Measurements from ENCODE around the gene LENG1. TPM values are rescaled to one million over a fixed set of nuclear protein-coding genes. Genes with fewer than 3 reads are reported as not detected.

Gene LENG1
- total and polyA plus RNA-seq, 9 of the 15 experiments (the other 6 are each of a cell fraction or from before 2014, with no cell fraction given): 0.30 to 10.5 (median 4.7) TPM

- TF ChIP-seq SPI1 (IDR thresholded peaks at IDR 0.05; ENCODE audit: borderline replicate concordance, low read depth, low read length) (no peak), ZNF175 (CRISPR knock-in tag; IDR thresholded peaks at IDR 0.05; ENCODE audit: low read depth) (0 out of 2 replicates have a peak, but pooled peaks have one; percentile 41), ZNF511 (CRISPR knock-in tag; IDR thresholded peaks at IDR 0.05) (peak; percentile 25; the same call in 1 of the 2 replicates), ZNF766 (CRISPR knock-in tag; conservative IDR thresholded peaks at IDR 0.05) (no peak), SMARCC2 (IDR thresholded peaks at IDR 0.05; ENCODE audit: low read depth) (no peak), YY1 (IDR thresholded peaks at IDR 0.05; ENCODE audit: borderline replicate concordance in 1 of 3, control insufficient read depth in 1 of 3, extremely low read depth in 1 of 3, insufficient read depth in 3 of 3, insufficient read length in 1 of 3, insufficient replicate concordance in 2 of 3, low read depth in 1 of 3, low read length in 2 of 3) (peak in 1 of 3 experiments; percentile 8), RBFOX2 (IDR thresholded peaks at IDR 0.05; ENCODE audit: low read depth, low read length) (peak; percentile 1; the same call in 1 of the 2 replicates), SMAD3 (CRISPR knock-in tag; conservative IDR thresholded peaks at IDR 0.05) (no peak), PRDM10 (IDR thresholded peaks at IDR 0.05; ENCODE audit: partially characterized antibody) (peak; percentile 98), MNT (conservative IDR thresholded peaks at IDR 0.05) (peak; percentile 40 to 53), ZMIZ1 (IDR thresholded peaks at IDR 0.05; ENCODE audit: low read depth in 2 of 2, low read length in 2 of 2) (peak in 1 of 2 experiments; percentile 24; a peak in 1 of 4 replicates), KDM2B (CRISPR knock-in tag; IDR thresholded peaks at IDR 0.05) (peak; percentile 91; the same call in 1 of the 2 replicates), ARID1B (IDR thresholded peaks at IDR 0.05) (no peak), KDM5B (IDR thresholded peaks at IDR 0.05; ENCODE audit: insufficient replicate concordance, low read depth, low read length) (peak; percentile 49), ESRRB (CRISPR knock-in tag; IDR thresholded peaks at IDR 0.05; ENCODE audit: borderline replicate concordance) (no peak)
These were observed 31.7 kb upstream of the LENG1 start, which contains the start of gene TSEN34 (continued) for GRCh38 chr19:54191011-54191810.

Measured in K562 (cell line).